ENCODE measurements around the gene MOCS2.
"Not testable (repeated sequence)": the region's sequence is repeated elsewhere in the genome, so short reads cannot be mapped to it uniquely, and the experiment has no call there.

GRCh38 chr5:53112307-53112706, 2.8 kb upstream of the MOCS2 start:
- not testable (repeated sequence) for TF ChIP-seq CTCF (IDR thresholded peaks at IDR 0.05 in 2 of 3, conservative IDR thresholded peaks at IDR 0.05 in 1 of 3; ENCODE audit: insufficient read depth in 2 of 3, low read depth in 1 of 3, low read length in 3 of 3); ESRRA (IDR thresholded peaks at IDR 0.05; ENCODE audit: borderline replicate concordance, low read depth)

All from K562 (cell line).